ENCODE results near the gene SPECC1L.

Gene SPECC1L

GRCh38 chr22:24427500-24428164, 157.0 kb downstream of the SPECC1L start, which contains the start of gene ADORA2A:
TSS of gene ADORA2A (plus strand) at chr22:24427599. CDS start at chr22:24433405, 5,806 bp downstream.
- no peak for DNase-seq (ENCODE audit: low spot score)

GRCh38 chr22:24428751-24429410, 158.2 kb downstream of the SPECC1L start:
- DNase-seq (ENCODE audit: low spot score), result no peak

GRCh38 chr22:24429411-24430365, 159.1 kb downstream of the SPECC1L start:
- peak; percentile 50 for DNase-seq (ENCODE audit: low spot score)

GRCh38 chr22:24430431-24431308, 160.0 kb downstream of the SPECC1L start:
- no peak for DNase-seq (ENCODE audit: low spot score)

GRCh38 chr22:24431309-24432034, 160.8 kb downstream of the SPECC1L start:
- DNase-seq (ENCODE audit: low spot score), result no peak

- DNase-seq (ENCODE audit: low spot score), result no peak
Observed at GRCh38 chr22:24432059-24432853, 161.6 kb downstream of the SPECC1L start.

GRCh38 chr22:24433001-24433827, 162.6 kb downstream of the SPECC1L start:
- DNase-seq (ENCODE audit: low spot score), result no peak

- DNase-seq (ENCODE audit: low spot score), result no peak
Observed at GRCh38 chr22:24433828-24434470, 163.3 kb downstream of the SPECC1L start.

GRCh38 chr22:24434471-24435322, 164.1 kb downstream of the SPECC1L start:
- DNase-seq (ENCODE audit: low spot score), result no peak

GRCh38 chr22:24435323-24435645, 164.7 kb downstream of the SPECC1L start:
- no peak for DNase-seq (ENCODE audit: low spot score)

GRCh38 chr22:24435861-24436371, 165.3 kb downstream of the SPECC1L start:
- DNase-seq (ENCODE audit: low spot score), result no peak

GRCh38 chr22:24436553-24436952, 165.9 kb downstream of the SPECC1L start:
- no peak for DNase-seq (ENCODE audit: low spot score)

GRCh38 chr22:24437091-24437490, 166.5 kb downstream of the SPECC1L start:
- no peak for DNase-seq (ENCODE audit: low spot score)

GRCh38 chr22:24437741-24438328, 167.2 kb downstream of the SPECC1L start:
- DNase-seq (ENCODE audit: low spot score), result no peak

GRCh38 chr22:24440270-24440717, 169.7 kb downstream of the SPECC1L start:
- DNase-seq (ENCODE audit: low spot score), result no peak

GRCh38 chr22:24440718-24441405, 170.2 kb downstream of the SPECC1L start:
- DNase-seq (ENCODE audit: low spot score), result no peak
